Medulla oblongata (tissue), 1 donor: ENCODE results near the gene GOLGA8Q.
"Not testable (repeated sequence)": the region's sequence is repeated elsewhere in the genome, so short reads cannot be mapped to it uniquely, and the experiment has no call there.

Experiments used
- DNase-seq: peaks from one replicate; pipeline ENCODE4 v3.0.0-alpha.2; 2015; ENCODE audit errors: extremely low spot score

Gene GOLGA8Q

GRCh38 chr15:30551750-30552149 is at the start of gene GOLGA8Q:
GOLGA8Q (plus strand) TSS chr15:30552050; CDS start chr15:30552078, 28 bp downstream.
- DNase-seq, result not testable (repeated sequence)

GRCh38 chr15:30502904-30503781 is 48.7 kb upstream of the GOLGA8Q start:
- DNase-seq, result not testable (repeated sequence)

GRCh38 chr15:30504162-30504843 is 47.5 kb upstream of the GOLGA8Q start:
- DNase-seq, result not testable (repeated sequence)

GRCh38 chr15:30514545-30514944 is 37.3 kb upstream of the GOLGA8Q start:
- DNase-seq, result not testable (repeated sequence)

- DNase-seq, result not testable (repeated sequence)
These were observed 28.2 kb upstream of the GOLGA8Q start for GRCh38 chr15:30523453-30524243.

- not testable (repeated sequence) for DNase-seq
These were observed 25.9 kb upstream of the GOLGA8Q start for GRCh38 chr15:30525912-30526311.

- DNase-seq, result not testable (repeated sequence)
These were observed 22.8 kb upstream of the GOLGA8Q start for GRCh38 chr15:30529049-30529448.

- peak; percentile 1 for DNase-seq
These were observed 15.1 kb downstream of the GOLGA8Q start for GRCh38 chr15:30566949-30567348.

GRCh38 chr15:30573012-30573491 is 21.2 kb downstream of the GOLGA8Q start:
- DNase-seq, result not testable (repeated sequence)

GRCh38 chr15:30579394-30579970 is 27.6 kb downstream of the GOLGA8Q start:
- not testable (repeated sequence) for DNase-seq

GRCh38 chr15:30580716-30581115 is 28.9 kb downstream of the GOLGA8Q start:
- not testable (repeated sequence) for DNase-seq

- DNase-seq, result not testable (repeated sequence)
These were observed 47.1 kb downstream of the GOLGA8Q start for GRCh38 chr15:30598953-30599352.

GRCh38 chr15:30603796-30604195 is 51.9 kb downstream of the GOLGA8Q start, which contains the start of gene GOLGA8H:
GOLGA8H (plus strand) TSS chr15:30604028; CDS start chr15:30604126, 98 bp downstream.
- not testable (repeated sequence) for DNase-seq
